ENCODE measurements around the gene RCL1. TPM values are rescaled to one million over a fixed set of nuclear protein-coding genes. Genes with fewer than 3 reads are reported as not detected.
"Not testable (repeated sequence)": the region's sequence is repeated elsewhere in the genome, so short reads cannot be mapped to it uniquely, and the experiment has no call there.

Gene RCL1
- total and polyA plus RNA-seq, 2 donors (not counting 3 experiments of a cell fraction or from before 2014, with no cell fraction given), result 12.9 to 13.2 TPM

DNA sequence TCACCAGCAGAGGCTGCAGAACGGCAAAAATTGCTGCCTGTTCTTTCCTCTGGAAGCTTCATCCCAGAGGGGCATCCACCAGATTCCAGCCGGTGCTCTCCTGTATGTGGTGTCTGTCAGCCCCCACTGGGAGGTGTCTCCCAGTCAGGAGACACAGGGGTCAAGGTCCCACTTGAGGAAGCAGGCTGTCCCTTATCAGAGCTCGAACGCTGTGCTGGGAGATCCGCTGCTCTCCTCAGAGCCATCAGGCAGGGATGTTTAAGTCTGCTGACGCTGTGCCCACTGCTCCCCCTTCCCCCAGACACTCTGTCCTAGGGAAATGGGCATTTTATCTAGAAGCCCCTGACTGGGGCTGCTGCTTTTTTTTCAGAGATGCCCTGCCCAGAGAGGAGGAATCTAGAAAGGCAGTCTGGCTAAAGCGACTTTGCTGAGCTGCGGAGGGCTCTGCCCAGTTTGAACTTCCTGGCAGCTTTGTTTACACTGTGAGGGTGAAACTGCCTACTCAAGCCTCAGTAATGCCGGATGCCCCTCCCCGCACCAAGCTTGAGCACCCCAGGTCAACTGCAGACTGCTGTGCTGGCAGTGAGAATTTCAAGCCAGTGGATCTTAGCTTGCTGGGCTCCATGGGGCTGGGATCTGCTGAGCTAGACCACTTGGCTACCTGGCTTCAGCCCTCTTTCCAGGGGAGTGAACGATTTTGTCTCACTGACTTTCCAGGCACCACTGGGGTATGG lies 108.8 kb downstream of the RCL1 start:
- H3K4me1 ChIP-seq (ENCODE audit: control insufficient read depth, extremely low read depth, insufficient read depth, low read length); dilution Hi-C loops (cut with MboI; ENCODE audit: extremely low pct_ligation_motif_present, low sequenced_read_pairs); H3K36me3 ChIP-seq (ENCODE audit: control insufficient read depth in 2 of 2, extremely low read depth in 1 of 2, insufficient read depth in 2 of 2, low read length in 2 of 2); H3K9me1 ChIP-seq (replicated peaks; ENCODE audit: control insufficient read depth, extremely low read depth, insufficient read depth, low read length); H3K9me3 ChIP-seq (replicated peaks; ENCODE audit: control insufficient read depth, insufficient read depth, low read length); BruUV-seq (replicated peaks); H3K27ac ChIP-seq (ENCODE audit: insufficient read depth, low read depth, low read length); H3K79me2 ChIP-seq (ENCODE audit: control insufficient read depth, insufficient read depth, low read length); H3K27me3 ChIP-seq (ENCODE audit: control insufficient read depth in 2 of 2, insufficient read depth in 2 of 2, low read length in 2 of 2); POLR2A ChIA-PET; H4K20me1 ChIP-seq (replicated peaks; ENCODE audit: control insufficient read depth, extremely low read depth, insufficient read depth, low read length): not testable (repeated sequence)
- peak overlapping the region; percentile 27 for H3K4me2 ChIP-seq (ENCODE audit: insufficient read depth, low read length)
- peak overlapping the region; percentile 16 for H3K9ac ChIP-seq (replicated peaks; ENCODE audit: extremely low read depth, insufficient read depth, low read length)
- peak; percentile 26 for FAIRE-seq
- H3K4me3 ChIP-seq (replicated peaks in 1 of 3; ENCODE audit: insufficient read depth in 1 of 3, low read depth in 1 of 3, low read length in 3 of 3), result peak overlapping the region in 1 of 3 experiments; percentile 0
- DNase-seq (ENCODE audit: low read depth, low spot score), result peak; percentile 55
- H2AFZ ChIP-seq (ENCODE audit: low read depth, low read length), result peak overlapping the region; percentile 66
- intact Hi-C loops (cut with micrococcal nuclease), result loop anchor here (1.0 kb wide), 1 partner anchor 83 kb away; no protein-coding TSS in a partner anchor
- CTCF ChIA-PET, result interaction anchor here (0.7 to 2.4 kb wide), 10 partner anchors 9 to 511 kb away, joined by 3 to 10 read pairs (median 4); no protein-coding TSS in a partner anchor

DNA sequence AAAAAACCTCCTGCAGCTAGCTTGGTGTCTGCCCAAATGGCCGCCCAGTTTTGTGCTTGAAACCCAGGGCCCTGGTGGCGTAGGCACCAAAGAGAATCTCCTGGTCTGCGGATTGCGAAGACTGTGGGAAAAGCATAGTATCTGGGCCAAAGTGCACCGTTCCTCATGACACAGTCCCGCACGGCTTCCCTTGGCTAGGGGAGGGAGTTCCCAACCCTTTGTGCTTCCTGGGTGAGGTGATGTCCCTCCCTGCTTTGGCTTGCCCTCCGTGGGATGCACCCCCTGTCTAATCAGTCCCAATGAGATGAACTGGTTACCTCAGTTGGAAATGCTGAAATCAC lies 109.4 kb downstream of the RCL1 start:
- H3K27ac ChIP-seq (ENCODE audit: insufficient read depth, low read depth, low read length), result no peak overlapping the region

More for the DNA sequence above, 109.4 kb downstream of the RCL1 start:
- H3K9me3 ChIP-seq (replicated peaks; ENCODE audit: control insufficient read depth, insufficient read depth, low read length), result no peaks in the 10 kb centered on the region
- CTCF ChIA-PET, result interaction anchor here (1.0 to 2.4 kb wide), 7 partner anchors 15 to 139 kb away, joined by 3 to 10 read pairs (median 4); no protein-coding TSS in a partner anchor
- no peak for FAIRE-seq
- no peaks in the 10 kb centered on the region for H3K79me2 ChIP-seq (ENCODE audit: control insufficient read depth, insufficient read depth, low read length)
- H3K4me2 ChIP-seq (ENCODE audit: insufficient read depth, low read length), result peak overlapping the region; percentile 27
- intact Hi-C loops (cut with micrococcal nuclease) (no loop called here), dilution Hi-C loops (cut with MboI; ENCODE audit: extremely low pct_ligation_motif_present, low sequenced_read_pairs) (no loop called here)
- H3K4me3 ChIP-seq (replicated peaks in 1 of 3; ENCODE audit: insufficient read depth in 1 of 3, low read depth in 1 of 3, low read length in 3 of 3), result no peak overlapping the region
- BruUV-seq (replicated peaks), result no TSS peak
- DNase-seq (ENCODE audit: low read depth, low spot score), result no peak
- peak overlapping the region; percentile 66 for H2AFZ ChIP-seq (ENCODE audit: low read depth, low read length)
- H3K9ac ChIP-seq (replicated peaks; ENCODE audit: extremely low read depth, insufficient read depth, low read length), result no peak overlapping the region
- no peak for TF ChIP-seq POLR2AphosphoS5 (IDR thresholded peaks at IDR 0.05; ENCODE audit: insufficient read depth, low read depth, low read length)
- TF ChIP-seq EZH2 (IDR thresholded peaks at IDR 0.05; ENCODE audit: borderline replicate concordance, low read depth, low read length, severe bottlenecking), result no peak
- TF ChIP-seq JUN (IDR thresholded peaks at IDR 0.05; ENCODE audit: borderline replicate concordance, insufficient read depth, insufficient read length, low read depth), result no peak
- TF ChIP-seq, protein P1, sequence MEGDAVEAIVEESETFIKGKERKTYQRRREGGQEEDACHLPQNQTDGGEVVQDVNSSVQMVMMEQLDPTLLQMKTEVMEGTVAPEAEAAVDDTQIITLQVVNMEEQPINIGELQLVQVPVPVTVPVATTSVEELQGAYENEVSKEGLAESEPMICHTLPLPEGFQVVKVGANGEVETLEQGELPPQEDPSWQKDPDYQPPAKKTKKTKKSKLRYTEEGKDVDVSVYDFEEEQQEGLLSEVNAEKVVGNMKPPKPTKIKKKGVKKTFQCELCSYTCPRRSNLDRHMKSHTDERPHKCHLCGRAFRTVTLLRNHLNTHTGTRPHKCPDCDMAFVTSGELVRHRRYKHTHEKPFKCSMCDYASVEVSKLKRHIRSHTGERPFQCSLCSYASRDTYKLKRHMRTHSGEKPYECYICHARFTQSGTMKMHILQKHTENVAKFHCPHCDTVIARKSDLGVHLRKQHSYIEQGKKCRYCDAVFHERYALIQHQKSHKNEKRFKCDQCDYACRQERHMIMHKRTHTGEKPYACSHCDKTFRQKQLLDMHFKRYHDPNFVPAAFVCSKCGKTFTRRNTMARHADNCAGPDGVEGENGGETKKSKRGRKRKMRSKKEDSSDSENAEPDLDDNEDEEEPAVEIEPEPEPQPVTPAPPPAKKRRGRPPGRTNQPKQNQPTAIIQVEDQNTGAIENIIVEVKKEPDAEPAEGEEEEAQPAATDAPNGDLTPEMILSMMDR (IDR thresholded peaks at IDR 0.05; ENCODE audit: extremely low read depth in 1 of 2, insufficient read depth in 1 of 2, low read depth in 1 of 2, low read length in 2 of 2), result no peak
- TF ChIP-seq MAX (IDR thresholded peaks at IDR 0.05; ENCODE audit: insufficient read depth, insufficient read length), result no peak
- TF ChIP-seq GATA2 (IDR thresholded peaks at IDR 0.05; ENCODE audit: insufficient read depth, insufficient read length, low read depth, low read length), result no peak
- TF ChIP-seq POLR2A (IDR thresholded peaks at IDR 0.05; ENCODE audit: low read depth, low read length), result no peak
- TF ChIP-seq FOS (IDR thresholded peaks at IDR 0.05; ENCODE audit: borderline replicate concordance, insufficient read depth, low read length), result no peak
- no peak for TF ChIP-seq MYC (IDR thresholded peaks at IDR 0.05; ENCODE audit: low read depth, low read length)
- POLR2A ChIA-PET, result no interaction called here
- peaks cover 4% of the 10 kb centered on the region for H3K4me1 ChIP-seq (ENCODE audit: control insufficient read depth, extremely low read depth, insufficient read depth, low read length)
- no peaks in the 10 kb centered on the region for H3K36me3 ChIP-seq (ENCODE audit: control insufficient read depth in 2 of 2, extremely low read depth in 1 of 2, insufficient read depth in 2 of 2, low read length in 2 of 2)
- H3K27me3 ChIP-seq (ENCODE audit: control insufficient read depth in 2 of 2, insufficient read depth in 2 of 2, low read length in 2 of 2), result no peaks in the 10 kb centered on the region
- H4K20me1 ChIP-seq (replicated peaks; ENCODE audit: control insufficient read depth, extremely low read depth, insufficient read depth, low read length), result no peaks in the 10 kb centered on the region
- no peaks in the 10 kb centered on the region for H3K9me1 ChIP-seq (replicated peaks; ENCODE audit: control insufficient read depth, extremely low read depth, insufficient read depth, low read length)

All from endothelial cell of umbilical vein (primary cell).